ENCODE results near the gene PMS2. TPM values are rescaled to one million over a fixed set of nuclear protein-coding genes. Genes with fewer than 3 reads are reported as not detected.
"Not testable (repeated sequence)": the region's sequence is repeated elsewhere in the genome, so short reads cannot be mapped to it uniquely, and the experiment has no call there.

The PMS2 gene
- total RNA-seq = 1 to 10 TPM; 6.2 to 7.2 TPM
- long read RNA-seq, transcript PMS2-201 (15 exons, 2,855 nt) = major isoform, 8 of 11 reads
- long read RNA-seq, partial matches to known transcripts = 1 of 11 reads
- long read RNA-seq, other reads (novel, unspliced or antisense) = 2 of 11 reads

- intact Hi-C loops (cut with DNase I) = no loop called here
- DNase-seq = peak; percentile 99
- ATAC-seq = peak; percentile 98 to 99
These were observed at the start of gene PMS2, which contains the start of gene AIMP2 for GRCh38 chr7:6008668-6009611. PMS2 (minus strand) TSS chr7:6009049; CDS start chr7:6009019, 30 bp downstream. AIMP2 (plus strand) TSS chr7:6009272; CDS start chr7:6009364, 92 bp downstream.

- ATAC-seq = no peak
- intact Hi-C loops (cut with DNase I) = no loop called here
- DNase-seq = no peak
These were observed 48.7 kb upstream of the PMS2 start for GRCh38 chr7:6057316-6058129.

GRCh38 chr7:6056616-6057015 is 47.8 kb upstream of the PMS2 start:
- ATAC-seq (no peak), DNase-seq (no peak)
- intact Hi-C loops (cut with DNase I) = no loop called here

GRCh38 chr7:6051185-6051584 is 42.3 kb upstream of the PMS2 start:
- DNase-seq; intact Hi-C loops (cut with DNase I); ATAC-seq: not testable (repeated sequence)

- intact Hi-C loops (cut with DNase I) = no loop called here
- ATAC-seq (no peak), DNase-seq (no peak)
These were observed 40.9 kb upstream of the PMS2 start for GRCh38 chr7:6049780-6050179.

- intact Hi-C loops (cut with DNase I) = no loop called here
- ATAC-seq (no peak), DNase-seq (no peak)
These were observed 26.8 kb upstream of the PMS2 start for GRCh38 chr7:6035686-6036085.

- intact Hi-C loops (cut with DNase I) = no loop called here
These were observed 26.3 kb upstream of the PMS2 start for GRCh38 chr7:6035165-6035564.

GRCh38 chr7:6032641-6033040 is 23.8 kb upstream of the PMS2 start:
- no peak for DNase-seq
- no peak for ATAC-seq
- intact Hi-C loops (cut with DNase I) = no loop called here

More at GRCh38 chr7:6035165-6035564, 26.3 kb upstream of the PMS2 start:
- DNase-seq (no peak), ATAC-seq (no peak)

- ATAC-seq (no peak), DNase-seq (no peak)
- intact Hi-C loops (cut with DNase I) = no loop called here
These were observed 23.3 kb upstream of the PMS2 start for GRCh38 chr7:6032167-6032566.

- intact Hi-C loops (cut with DNase I) = no loop called here
- no peak for DNase-seq
- no peak for ATAC-seq
These were observed 22.7 kb upstream of the PMS2 start for GRCh38 chr7:6031567-6031966.

- intact Hi-C loops (cut with DNase I) = no loop called here
- DNase-seq (no peak), ATAC-seq (no peak)
These were observed 22.1 kb upstream of the PMS2 start, which contains the start of gene ANKRD61 for GRCh38 chr7:6030988-6031387. ANKRD61 (plus strand) TSS chr7:6031376; CDS start chr7:6031376, 0 bp downstream.

GRCh38 chr7:6028563-6028962 is 19.7 kb upstream of the PMS2 start:
- intact Hi-C loops (cut with DNase I) = no loop called here
- no peak for DNase-seq
- no peak for ATAC-seq

GRCh38 chr7:6027806-6028365 is 19.0 kb upstream of the PMS2 start:
- no peak for DNase-seq
- intact Hi-C loops (cut with DNase I) = no loop called here
- ATAC-seq = no peak

GRCh38 chr7:6026820-6027311 is 18.0 kb upstream of the PMS2 start:
- intact Hi-C loops (cut with DNase I) = no loop called here
- peak; percentile 20 to 50 for ATAC-seq
- no peak for DNase-seq

GRCh38 chr7:6026011-6026819 is 17.4 kb upstream of the PMS2 start:
- ATAC-seq (peak; percentile 89 to 90), DNase-seq (peak; percentile 77)
- intact Hi-C loops (cut with DNase I) = no loop called here

GRCh38 chr7:6023974-6024435 is 15.2 kb upstream of the PMS2 start:
- intact Hi-C loops (cut with DNase I) = no loop called here
- ATAC-seq (no peak), DNase-seq (no peak)

- ATAC-seq = no peak
- DNase-seq = no peak
- intact Hi-C loops (cut with DNase I) = no loop called here
These were observed 13.9 kb upstream of the PMS2 start for GRCh38 chr7:6022707-6023106.

All from left cardiac atrium (tissue), 4 donors.